HepG2 (cell line): ENCODE data around the gene GASK1A. TPM values are rescaled to one million over a fixed set of nuclear protein-coding genes. Genes with fewer than 3 reads are reported as not detected.

Experiments
- ATAC-seq: fragments of 200-7000 bp; cut with Tn5 transposase; 3 replicates; pipeline ENCODE4 v1.9.1; 2020; ENCODE audit warnings: mild to moderate bottlenecking, moderate library complexity
- BruUV-seq: library from RNA; stranded (reverse); fragments of 400-500 nt; replicated peaks from 2 replicates; lab custom pipeline; 2021; lab: Mats Ljungman, UMichigan
- CTCF ChIA-PET: fragments of 300-600 bp; formaldehyde crosslinking; extraction: SDS; loops from one replicate; lab custom pipeline; 2021; ENCODE audit warnings: low total read pairs, inconsistent platforms, low intra/inter-chr PET ratio; lab: Yijun Ruan, JAX
- POLR2A ChIA-PET: fragments of 350-600 bp; sonication (Branson Sonifier 250); formaldehyde crosslinking; loops from one replicate; lab custom pipeline; 2020; ENCODE audit warnings: antibody characterized with exemption, inconsistent platforms; lab: Yijun Ruan, JAX
- DNase-seq: peaks from one replicate; pipeline ENCODE4 v3.0.0-alpha.2; 2015; ENCODE audit warnings: low spot score
- FAIRE-seq: peaks from 3 replicates; lab custom pipeline; 2011; peaks lifted over from hg19 to GRCh38; lab: Jason Lieb, UNC
- H2AFZ ChIP-seq: one replicate; pipeline ENCODE4 v1.6.1; 2011; ENCODE audit warnings: low read length, inconsistent platforms
- H3K27ac ChIP-seq: fragments of 300-600 bp; 3 replicates; pipeline ENCODE4 v1.8.0; 2011; ENCODE audit warnings: mixed run types, mild to moderate bottlenecking, mixed read lengths, low read length, inconsistent platforms; ENCODE audit not compliant: insufficient read depth; ENCODE audit errors: extremely low read length
- H3K27me3 ChIP-seq, 2 experiments: fragments of 200-600 bp in 1 of 2; 2 replicates in 1 of 2; 3 replicates in 1 of 2; pipeline versions ENCODE4 v1.6.0 to v1.8.0; 2011; ENCODE audit warnings: low read length in 2 of 2, mild to moderate bottlenecking in 2 of 2, moderate library complexity in 2 of 2, inconsistent platforms in 1 of 2; ENCODE audit not compliant: insufficient read depth in 2 of 2, control insufficient read depth in 1 of 2
- H3K36me3 ChIP-seq, 2 experiments: fragments of 200-600 bp in 1 of 2; replicated peaks in 1 of 2; 2 replicates in 1 of 2; 3 replicates in 1 of 2; pipeline versions ENCODE4 v1.5.1 to v1.8.0; 2011; ENCODE audit warnings: low read length in 2 of 2, inconsistent platforms in 1 of 2; ENCODE audit not compliant: insufficient read depth in 2 of 2, control insufficient read depth in 1 of 2
- H3K4me1 ChIP-seq: 2 replicates; pipeline ENCODE4 v1.5.1; 2012; ENCODE audit warnings: low read length, inconsistent platforms; ENCODE audit not compliant: insufficient read depth
- H3K4me2 ChIP-seq: 2 replicates; pipeline ENCODE4 v1.6.0; 2011; ENCODE audit warnings: low read depth, low read length, inconsistent platforms
- H3K4me3 ChIP-seq, 3 experiments: fragments of 200-600 bp in 1 of 3; sonication (generic), shearing (Covaris generic) in 1 of 3; replicated peaks in 1 of 3; 2 replicates each; pipeline ENCODE4 v1.5.1; 2011 to 2016; ENCODE audit warnings: low read length in 3 of 3, inconsistent platforms in 2 of 3, low read depth in 2 of 3, mild to moderate bottlenecking in 2 of 3, control low read depth in 1 of 3, mixed read lengths in 1 of 3; ENCODE audit not compliant: insufficient read depth in 1 of 3
- H3K79me2 ChIP-seq: one replicate; pipeline ENCODE4 v1.6.1; 2011; ENCODE audit warnings: low read length, inconsistent platforms; ENCODE audit not compliant: insufficient read depth
- H3K9ac ChIP-seq: 2 replicates; pipeline ENCODE4 v1.6.0; 2011; ENCODE audit warnings: mild to moderate bottlenecking, low read depth, low read length, inconsistent platforms; ENCODE audit not compliant: insufficient read depth
- H3K9me3 ChIP-seq: 2 replicates; pipeline ENCODE4 v1.5.1; 2012; ENCODE audit warnings: mild to moderate bottlenecking, low read length
- H4K20me1 ChIP-seq: 2 replicates; pipeline ENCODE4 v1.6.0; 2011; ENCODE audit warnings: inconsistent platforms, mild to moderate bottlenecking, low read length, moderate library complexity; ENCODE audit not compliant: insufficient read depth
- GTF2F1 ChIP-seq: fragments of 150-350 bp; IDR thresholded peaks from 2 replicates; pipeline ENCODE4 v1.6.1; 2014; ENCODE audit warnings: low read length
- HNRNPL ChIP-seq: fragments of 200-400 bp; formaldehyde crosslinking; IDR thresholded peaks from 2 replicates; pipeline ENCODE4 v1.6.1; 2017; ENCODE audit warnings: mild to moderate bottlenecking, low read depth, low read length
- HOXA5 ChIP-seq: sonication (generic); formaldehyde crosslinking; IDR thresholded peaks from 2 replicates; pipeline ENCODE4 v1.4.0; 2020; ENCODE audit warnings: missing genetic modification reagents
- MIER2 ChIP-seq: IDR thresholded peaks from 2 replicates; pipeline ENCODE4 v1.6.1; 2016; ENCODE audit warnings: missing biosample characterization, missing genetic modification reagents
- NR1H2 ChIP-seq: sonication (generic); formaldehyde crosslinking; IDR thresholded peaks from 2 replicates; pipeline ENCODE4 v1.8.1; 2022; ENCODE audit warnings: low read depth, missing genetic modification reagents, borderline replicate concordance
- PATZ1 ChIP-seq: sonication (generic); formaldehyde crosslinking; IDR thresholded peaks from 2 replicates; pipeline ENCODE4 v1.4.0; 2020; ENCODE audit warnings: missing genetic modification reagents
- RBM22 ChIP-seq: fragments of 200-400 bp; formaldehyde crosslinking; optimal IDR thresholded peaks from 2 replicates; pipeline ENCODE3; 2017; ENCODE audit warnings: mild to moderate bottlenecking, low read length, moderate library complexity
- SSRP1 ChIP-seq: IDR thresholded peaks from 2 replicates; pipeline ENCODE4 v1.6.1; 2016; ENCODE audit warnings: control low read depth
- TBL1XR1 ChIP-seq: fragments of 150-350 bp; IDR thresholded peaks from 2 replicates; pipeline ENCODE4 v1.6.1; 2014; ENCODE audit warnings: borderline replicate concordance, low read length; ENCODE audit not compliant: partially characterized antibody
- ZBTB33 ChIP-seq: sonication (generic); formaldehyde crosslinking; IDR thresholded peaks from 2 replicates; pipeline ENCODE4 v1.4.0; 2020; ENCODE audit warnings: missing genetic modification reagents
- ZBTB38 ChIP-seq: sonication (generic); formaldehyde crosslinking; IDR thresholded peaks from 2 replicates; pipeline ENCODE4 v1.5.1; 2020; ENCODE audit warnings: mild to moderate bottlenecking, missing genetic modification reagents
- ZNF558 ChIP-seq: sonication (generic); formaldehyde crosslinking; IDR thresholded peaks from 2 replicates; pipeline ENCODE4 v1.9.0; 2022; ENCODE audit warnings: mild to moderate bottlenecking, missing genetic modification reagents, borderline replicate concordance
- ZNF605 ChIP-seq: sonication (generic); formaldehyde crosslinking; IDR thresholded peaks from 2 replicates; pipeline ENCODE4 v1.8.0; 2022; ENCODE audit warnings: mild to moderate bottlenecking, missing genetic modification reagents
- ZNF776 ChIP-seq: sonication (generic); formaldehyde crosslinking; IDR thresholded peaks from 2 replicates; pipeline ENCODE4 v1.4.0; 2020; ENCODE audit warnings: mild to moderate bottlenecking, missing genetic modification reagents
- WGBS: methylation state at CpG from one replicate; pipeline ENCODE4 v1.1.6; 2017; ENCODE audit warnings: low lambda C conversion rate; 5-methylcytosine and 5-hydroxymethylcytosine counted together
- in situ Hi-C: cut with HindIII; loops from 2 replicates; pipeline ENCODE4 v1.10.0; 2017; ENCODE audit warnings: low pct_unique_long_range_greater_than_20kb; ENCODE audit not compliant: extremely low pct_ligation_motif_present
- intact Hi-C: fragments of 100-400 bp; cut with micrococcal nuclease; formaldehyde crosslinking; loops from one replicate; pipeline ENCODE4 v1.10.0; 2022; ENCODE audit not compliant: unreplicated experiment
- polyA plus RNA-seq, 8 experiments: library from polyadenylated mRNA; depleted of rRNA in 3 of 8; stranded (reverse) in 7 of 8; unstranded in 1 of 8; fragments of >200 nt; fragmentation: Illumina TruSeq in 4 of 8; extraction: Trizol in 4 of 8; gene quantifications; 2 replicates each; pipeline versions ENCODE4 v1.2.1 to v1.2.3, GENCODE V29; 2011 to 2016; ENCODE audit warnings: low read depth in 4 of 8, missing spikeins in 1 of 8, mixed read lengths in 1 of 8; ENCODE audit not compliant: insufficient read depth in 1 of 8
- total RNA-seq, 5 experiments: library from RNA; depleted of rRNA; stranded (reverse); fragments of >200 nt; fragmentation: Illumina TruSeq; extraction: Trizol; gene quantifications; 2 replicates each; pipeline ENCODE4 v1.2.3, GENCODE V29; 2016; ENCODE audit warnings: low read depth in 1 of 5

The GASK1A gene
- total and polyA plus RNA-seq, 2 of the 13 experiments (the other 11 are each of a cell fraction or from before 2014, with no cell fraction given), result not detected

GRCh38 chr3:43104660-43105595 lies 125.8 kb downstream of the GASK1A start:
- peak; percentile 23 for FAIRE-seq

More at GRCh38 chr3:43104660-43105595, 125.8 kb downstream of the GASK1A start:
- 62% methylated on average over 18 of the region's 33 CpGs for WGBS
- ChIA-PET CTCF (no interaction called here), POLR2A (no interaction called here)
- no peak overlapping the region for H3K9ac ChIP-seq
- ATAC-seq, result peak; percentile 29
- H3K4me1 ChIP-seq, result peaks cover 22% of the 10 kb centered on the region
- TF ChIP-seq ZNF558 (CRISPR knock-in tag) (0 out of 2 replicates have a peak, but pooled peaks have one; percentile 13), HNRNPL (0 out of 2 replicates have a peak, but pooled peaks have one; percentile 49), GTF2F1 (no peak), TBL1XR1 (no peak), ZBTB33 (CRISPR knock-in tag) (0 out of 2 replicates have a peak, but pooled peaks have one; percentile 18), SSRP1 (CRISPR knock-in tag) (no peak), MIER2 (CRISPR knock-in tag) (no peak), NR1H2 (CRISPR knock-in tag) (no peak), PATZ1 (0 out of 2 replicates have a peak, but pooled peaks have one; percentile 6), ZBTB38 (peak; percentile 48; the same call in 1 of the 2 replicates), RBM22 (no peak), ZNF605 (CRISPR knock-in tag) (no peak), HOXA5 (no peak), ZNF776 (CRISPR knock-in tag) (0 out of 2 replicates have a peak, but pooled peaks have one; percentile 5)
- no peaks in the 10 kb centered on the region for H4K20me1 ChIP-seq
- H3K27me3 ChIP-seq, result no peaks in the 10 kb centered on the region; a peak in 1 of 5 replicates
- H3K9me3 ChIP-seq, result no peaks in the 10 kb centered on the region
- in situ Hi-C loops (no loop called here), intact Hi-C loops (no loop called here)
- H3K4me3 ChIP-seq, result peak overlapping the region; percentile 36 to 86 (median 83); a peak in 5 of 6 replicates
- no peak overlapping the region for H3K27ac ChIP-seq
- H2AFZ ChIP-seq, result no peak overlapping the region
- H3K79me2 ChIP-seq, result no peaks in the 10 kb centered on the region
- H3K36me3 ChIP-seq, result no peaks in the 10 kb centered on the region
- BruUV-seq, result no TSS peak
- peak overlapping the region; percentile 92 for H3K4me2 ChIP-seq
- DNase-seq, result no peak
